Forelimb muscle (tissue), 1 donor: ENCODE results near the gene DSTN. TPM values are rescaled to one million over a fixed set of nuclear protein-coding genes. Genes with fewer than 3 reads are reported as not detected.

ENCODE experiments used
- DNase-seq: peaks from one replicate; pipeline ENCODE4 v3.0.0-alpha.2; 2013; ENCODE audit warnings: low read depth
- polyA plus RNA-seq: library from polyadenylated mRNA; unstranded; fragments of 120-200 nt; gene quantifications from one replicate; pipeline ENCODE4 v1.2.1, GENCODE V29; 2013; ENCODE audit not compliant: insufficient read length

The DSTN gene
- polyA plus RNA-seq, 1 donor = 248 TPM

- DNase-seq = no peak
These were observed 54.2 kb downstream of the DSTN start for GRCh38 chr20:17624070-17624469.

GRCh38 chr20:17624551-17625245 lies 54.8 kb downstream of the DSTN start:
- DNase-seq = no peak

GRCh38 chr20:17625246-17626051 lies 55.6 kb downstream of the DSTN start:
- DNase-seq = no peak

GRCh38 chr20:17626217-17627007 lies 56.5 kb downstream of the DSTN start:
- DNase-seq = no peak

GRCh38 chr20:17627101-17627955 lies 57.5 kb downstream of the DSTN start:
- DNase-seq = no peak

GRCh38 chr20:17628101-17628841 lies 58.4 kb downstream of the DSTN start:
- DNase-seq = no peak

- no peak for DNase-seq
These were observed 59.1 kb downstream of the DSTN start for GRCh38 chr20:17629025-17629424.

GRCh38 chr20:17629678-17630089 lies 59.8 kb downstream of the DSTN start:
- DNase-seq = no peak

- no peak for DNase-seq
These were observed 60.4 kb downstream of the DSTN start for GRCh38 chr20:17630151-17630805.

- DNase-seq = no peak
These were observed 60.9 kb downstream of the DSTN start for GRCh38 chr20:17630806-17631195.

GRCh38 chr20:17631576-17632319 lies 61.9 kb downstream of the DSTN start:
- DNase-seq = no peak

GRCh38 chr20:17633221-17633849 lies 63.5 kb downstream of the DSTN start:
- no peak for DNase-seq

GRCh38 chr20:17633850-17634500 lies 64.1 kb downstream of the DSTN start:
- DNase-seq = no peak

- DNase-seq = no peak
These were observed 64.9 kb downstream of the DSTN start for GRCh38 chr20:17634661-17635331.

GRCh38 chr20:17635332-17636244 lies 65.7 kb downstream of the DSTN start:
- DNase-seq = no peak

GRCh38 chr20:17636523-17637412 lies 66.9 kb downstream of the DSTN start:
- DNase-seq = peak; percentile 58
